A549 (cell line): ENCODE data around the gene ESPNL.
"Not testable (repeated sequence)": the region's sequence is repeated elsewhere in the genome, so short reads cannot be mapped to it uniquely, and the experiment has no call there.

Experiments
- BCL3 ChIP-seq: fragments of >200 bp; sonication (Bioruptor Twin); formaldehyde crosslinking; IDR thresholded peaks from 3 replicates; pipeline ENCODE4 v1.6.1; 2016
- CHD2 ChIP-seq: fragments of 150-350 bp; IDR thresholded peaks from 2 replicates; pipeline ENCODE4 v1.6.1; 2014; ENCODE audit warnings: low read length; ENCODE audit not compliant: partially characterized antibody
- CTCF ChIP-seq: fragments of >200 bp; sonication (Bioruptor Twin); formaldehyde crosslinking; IDR thresholded peaks from 3 replicates; pipeline ENCODE4 v1.5.1; 2016
- EP300 ChIP-seq, 2 experiments: fragments of >200 bp; sonication (Bioruptor Twin); formaldehyde crosslinking; IDR thresholded peaks; 2 replicates in 1 of 2; 3 replicates in 1 of 2; pipeline ENCODE4 v1.6.1; 2016 to 2017
- HMGXB4 ChIP-seq: fragments of 250-450 bp; sonication (Bioruptor Pico); IDR thresholded peaks from 2 replicates; pipeline ENCODE4 v1.5.0; 2021; ENCODE audit warnings: mild to moderate bottlenecking, moderate library complexity, borderline replicate concordance
- KDM1A ChIP-seq: fragments of 200-600 bp; sonication (generic); IDR thresholded peaks from 2 replicates; pipeline ENCODE4 v1.6.1; 2016; ENCODE audit warnings: low read depth, mild to moderate bottlenecking
- MAFK ChIP-seq: fragments of 450-650 bp; IDR thresholded peaks from 2 replicates; pipeline ENCODE4 v1.6.1; 2014; ENCODE audit not compliant: partially characterized antibody
- NFE2L2 ChIP-seq: fragments of 150-350 bp; conservative IDR thresholded peaks from 2 replicates; pipeline ENCODE4 v1.6.1; 2014; ENCODE audit warnings: low read length
- POLR2A ChIP-seq: IDR thresholded peaks from 2 replicates; pipeline ENCODE4 v1.6.1; 2012; ENCODE audit warnings: mild to moderate bottlenecking, low read length
- POLR2AphosphoS2 ChIP-seq: conservative IDR thresholded peaks from 2 replicates; pipeline ENCODE4 v1.6.1; 2012; ENCODE audit warnings: low read length, improper control_type of control experiment, inconsistent platforms
- SMC3 ChIP-seq: fragments of >200 bp; sonication (Bioruptor Twin); formaldehyde crosslinking; IDR thresholded peaks from 3 replicates; pipeline ENCODE4 v1.6.1; 2018; ENCODE audit warnings: inconsistent platforms
- USF2 ChIP-seq: fragments of 450-650 bp; IDR thresholded peaks from 2 replicates; pipeline ENCODE4 v1.6.1; 2014; ENCODE audit warnings: antibody characterized with exemption
- ZC3H11A ChIP-seq: fragments of 450-650 bp; IDR thresholded peaks from 2 replicates; pipeline ENCODE4 v1.6.1; 2014; ENCODE audit warnings: antibody characterized with exemption, mild to moderate bottlenecking

GRCh38 chr2:238115709-238116108 lies 15.6 kb downstream of the ESPNL start:
- TF ChIP-seq CTCF; BCL3; USF2; EP300 (IDR thresholded peaks at IDR 0.05); POLR2AphosphoS2; POLR2A; NFE2L2; MAFK; HMGXB4; ZC3H11A; SMC3; KDM1A; CHD2: not testable (repeated sequence)
